Measurements from ENCODE around the gene ADAMTS12.
"Not testable (repeated sequence)": the region's sequence is repeated elsewhere in the genome, so short reads cannot be mapped to it uniquely, and the experiment has no call there.

The ADAMTS12 gene
- long read RNA-seq, donor 1: 0 reads
- long read RNA-seq, donor 2: 0 reads
- long read RNA-seq, donor 3, partial matches to known transcripts: 0 of 3 reads
- long read RNA-seq, donor 3, other reads (novel, unspliced or antisense): 0 of 3 reads
- long read RNA-seq, donor 4, partial matches to known transcripts: 0 of 1 reads
- long read RNA-seq, donor 4, other reads (novel, unspliced or antisense): 0 of 1 reads
- long read RNA-seq, donor 5, partial matches to known transcripts: 0 of 1 reads
- long read RNA-seq, donor 5, other reads (novel, unspliced or antisense): 0 of 1 reads
- long read RNA-seq, donor 6: 0 reads
- long read RNA-seq, donor 7, partial matches to known transcripts: 0 of 2 reads
- long read RNA-seq, donor 7, other reads (novel, unspliced or antisense): 0 of 2 reads
- long read RNA-seq, donor 8, partial matches to known transcripts: 0 of 1 reads
- long read RNA-seq, donor 8, other reads (novel, unspliced or antisense): 0 of 1 reads

- peak; percentile 68 for DNase-seq
These were observed at the start of gene ADAMTS12 for GRCh38 chr5:33891788-33892619. Gene ADAMTS12 (minus strand): TSS chr5:33891990. CDS start chr5:33891856, 134 bp downstream.

GRCh38 chr5:33941090-33941489 is 49.3 kb upstream of the ADAMTS12 start:
- no peak for DNase-seq

GRCh38 chr5:33939556-33940262 is 47.9 kb upstream of the ADAMTS12 start:
- DNase-seq: no peak

GRCh38 chr5:33938881-33939280 is 47.1 kb upstream of the ADAMTS12 start:
- DNase-seq: no peak

- no peak for DNase-seq
These were observed 46.7 kb upstream of the ADAMTS12 start for GRCh38 chr5:33938507-33938796.

- DNase-seq: peak; percentile 9
These were observed 46.1 kb upstream of the ADAMTS12 start for GRCh38 chr5:33937707-33938506.

- DNase-seq: peak; percentile 6
These were observed 45.4 kb upstream of the ADAMTS12 start for GRCh38 chr5:33937017-33937706.

GRCh38 chr5:33936381-33937016 is 44.7 kb upstream of the ADAMTS12 start, which contains the start of gene RXFP3:
Gene RXFP3 (plus strand): TSS chr5:33936386. CDS start chr5:33936741, 355 bp downstream.
- DNase-seq: no peak

GRCh38 chr5:33936004-33936380 is 44.2 kb upstream of the ADAMTS12 start:
- DNase-seq: peak; percentile 76

- DNase-seq: no peak
These were observed 42.4 kb upstream of the ADAMTS12 start for GRCh38 chr5:33934176-33934575.

- no peak for DNase-seq
These were observed 42.0 kb upstream of the ADAMTS12 start for GRCh38 chr5:33933723-33934169.

- DNase-seq: no peak
These were observed 39.3 kb upstream of the ADAMTS12 start for GRCh38 chr5:33931136-33931535.

- no peak for DNase-seq
These were observed 38.3 kb upstream of the ADAMTS12 start for GRCh38 chr5:33929925-33930690.

GRCh38 chr5:33928283-33928682 is 36.5 kb upstream of the ADAMTS12 start:
- DNase-seq: no peak

GRCh38 chr5:33927685-33928084 is 35.9 kb upstream of the ADAMTS12 start:
- DNase-seq: no peak

GRCh38 chr5:33925278-33925677 is 33.5 kb upstream of the ADAMTS12 start:
- DNase-seq: no peak

GRCh38 chr5:33921002-33921401 is 29.2 kb upstream of the ADAMTS12 start:
- DNase-seq: no peak

GRCh38 chr5:33914844-33915243 is 23.1 kb upstream of the ADAMTS12 start:
- DNase-seq: not testable (repeated sequence)

GRCh38 chr5:33906248-33906647 is 14.5 kb upstream of the ADAMTS12 start:
- DNase-seq: not testable (repeated sequence)

- no peak for DNase-seq
These were observed 13.6 kb upstream of the ADAMTS12 start for GRCh38 chr5:33905381-33905780.

All from right kidney (tissue), 9 donors.